ENCODE results near the gene FAM180A.

DNA sequence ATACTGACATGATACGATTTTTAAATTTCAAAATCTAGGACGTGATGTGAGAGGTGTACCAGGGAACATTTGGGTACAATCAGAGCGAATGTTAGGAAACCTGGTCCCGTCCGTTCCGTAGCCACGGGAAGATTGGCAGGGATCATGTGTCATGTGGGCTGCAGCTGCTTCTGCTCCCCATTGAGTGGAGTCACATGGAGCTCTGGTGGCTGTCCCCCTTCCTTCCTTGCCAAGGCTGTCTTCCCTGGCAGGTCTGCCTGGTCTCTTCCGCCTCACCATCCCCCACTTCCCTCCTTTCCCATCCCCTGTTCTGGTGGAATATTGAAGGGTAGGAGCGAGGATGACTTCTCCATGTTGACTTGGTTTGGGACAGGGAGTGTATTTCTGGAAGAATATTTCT, 33.8 kb upstream of the FAM180A start:
- TF ChIP-seq, protein P1, sequence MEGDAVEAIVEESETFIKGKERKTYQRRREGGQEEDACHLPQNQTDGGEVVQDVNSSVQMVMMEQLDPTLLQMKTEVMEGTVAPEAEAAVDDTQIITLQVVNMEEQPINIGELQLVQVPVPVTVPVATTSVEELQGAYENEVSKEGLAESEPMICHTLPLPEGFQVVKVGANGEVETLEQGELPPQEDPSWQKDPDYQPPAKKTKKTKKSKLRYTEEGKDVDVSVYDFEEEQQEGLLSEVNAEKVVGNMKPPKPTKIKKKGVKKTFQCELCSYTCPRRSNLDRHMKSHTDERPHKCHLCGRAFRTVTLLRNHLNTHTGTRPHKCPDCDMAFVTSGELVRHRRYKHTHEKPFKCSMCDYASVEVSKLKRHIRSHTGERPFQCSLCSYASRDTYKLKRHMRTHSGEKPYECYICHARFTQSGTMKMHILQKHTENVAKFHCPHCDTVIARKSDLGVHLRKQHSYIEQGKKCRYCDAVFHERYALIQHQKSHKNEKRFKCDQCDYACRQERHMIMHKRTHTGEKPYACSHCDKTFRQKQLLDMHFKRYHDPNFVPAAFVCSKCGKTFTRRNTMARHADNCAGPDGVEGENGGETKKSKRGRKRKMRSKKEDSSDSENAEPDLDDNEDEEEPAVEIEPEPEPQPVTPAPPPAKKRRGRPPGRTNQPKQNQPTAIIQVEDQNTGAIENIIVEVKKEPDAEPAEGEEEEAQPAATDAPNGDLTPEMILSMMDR (IDR thresholded peaks at IDR 0.05), result no peak
- no peak for TF ChIP-seq POLR2AphosphoS5 (IDR thresholded peaks at IDR 0.05)

Measured in esophagus muscularis mucosa (tissue), 3 donors.